SK-N-SH treated with all-trans-retinoic acid at 6 μM for 48 hours (cell line): ENCODE results near the gene OTUB1.

Source experiments
- ATAC-seq: fragments of 200-7000 bp; cut with Tn5 transposase; 3 replicates; pipeline ENCODE4 v1.9.1; 2020; ENCODE audit warnings: mild to moderate bottlenecking, moderate library complexity
- ARNTL ChIP-seq: fragments of 450-650 bp; formaldehyde crosslinking; IDR thresholded peaks from 2 replicates; pipeline ENCODE4 v1.5.0; 2020; ENCODE audit warnings: low read depth, mild to moderate bottlenecking, moderate library complexity, borderline replicate concordance
- BACH2 ChIP-seq: fragments of 250-450 bp; sonication (Bioruptor Pico); IDR thresholded peaks from 2 replicates; pipeline ENCODE4 v1.9.0; 2021; ENCODE audit warnings: mild to moderate bottlenecking, borderline replicate concordance
- CSDC2 ChIP-seq: fragments of 250-450 bp; sonication (Bioruptor Pico); IDR thresholded peaks from 2 replicates; pipeline ENCODE4 v1.5.0; 2020; ENCODE audit warnings: mild to moderate bottlenecking, moderate library complexity
- GLIS3 ChIP-seq: fragments of 250-450 bp; sonication (Bioruptor Pico); IDR thresholded peaks from 2 replicates; pipeline ENCODE4 v1.5.0; 2020; ENCODE audit warnings: mild to moderate bottlenecking, moderate library complexity
- OSR1 ChIP-seq: fragments of 250-450 bp; sonication (Bioruptor Pico); IDR thresholded peaks from 2 replicates; pipeline ENCODE4 v1.8.0; 2022; ENCODE audit warnings: moderate library complexity, mild to moderate bottlenecking, inconsistent platforms
- PATZ1 ChIP-seq: fragments of 250-450 bp; sonication (Bioruptor Pico); IDR thresholded peaks from 2 replicates; pipeline ENCODE4 v1.8.0; 2020; ENCODE audit warnings: mild to moderate bottlenecking, moderate library complexity, borderline replicate concordance
- PPARA ChIP-seq: fragments of 250-450 bp; sonication (Bioruptor Pico); IDR thresholded peaks from 2 replicates; pipeline ENCODE4 v1.5.0; 2020; ENCODE audit warnings: mild to moderate bottlenecking, borderline replicate concordance
- RARB ChIP-seq: fragments of 250-450 bp; sonication (Bioruptor Pico); IDR thresholded peaks from 2 replicates; pipeline ENCODE4 v1.8.0; 2021; ENCODE audit warnings: mild to moderate bottlenecking, moderate library complexity
- SNAI2 ChIP-seq: fragments of 250-450 bp; sonication (Bioruptor Pico); IDR thresholded peaks from 2 replicates; pipeline ENCODE4 v1.5.0; 2020; ENCODE audit warnings: mild to moderate bottlenecking, moderate library complexity
- TCF4 ChIP-seq: fragments of 250-450 bp; sonication (Bioruptor Pico); IDR thresholded peaks from 2 replicates; pipeline ENCODE4 v1.8.0; 2021; ENCODE audit warnings: mild to moderate bottlenecking, moderate library complexity, borderline replicate concordance
- ZC3H10 ChIP-seq: fragments of 250-450 bp; sonication (Bioruptor Pico); IDR thresholded peaks from 2 replicates; pipeline ENCODE4 v1.5.1; 2021; ENCODE audit warnings: mild to moderate bottlenecking, moderate library complexity
- ZFP3 ChIP-seq: fragments of 250-450 bp; sonication (Bioruptor Pico); IDR thresholded peaks from 2 replicates; pipeline ENCODE4 v1.5.0; 2020; ENCODE audit warnings: mild to moderate bottlenecking, moderate library complexity
- ZFP30 ChIP-seq: fragments of 450-650 bp; formaldehyde crosslinking; IDR thresholded peaks from 2 replicates; pipeline ENCODE4 v1.5.0; 2022; ENCODE audit warnings: mild to moderate bottlenecking, moderate library complexity
- ZNF565 ChIP-seq: fragments of 450-650 bp; formaldehyde crosslinking; conservative IDR thresholded peaks from 2 replicates; pipeline ENCODE4 v1.5.0; 2020; ENCODE audit warnings: low read depth, mild to moderate bottlenecking, moderate library complexity
- ZNF70 ChIP-seq: fragments of 450-650 bp; formaldehyde crosslinking; IDR thresholded peaks from 2 replicates; pipeline ENCODE4 v1.5.0; 2020; ENCODE audit warnings: mild to moderate bottlenecking, moderate library complexity
- ZNF8 ChIP-seq: fragments of 450-650 bp; formaldehyde crosslinking; IDR thresholded peaks from 2 replicates; pipeline ENCODE4 v1.5.0; 2020; ENCODE audit warnings: mild to moderate bottlenecking, moderate library complexity
- TF ChIP-seq, protein P1 (sequence below): fragments of 250-450 bp; sonication (Bioruptor Pico); IDR thresholded peaks from 2 replicates; pipeline ENCODE4 v1.5.1; 2020; ENCODE audit warnings: low read depth, mild to moderate bottlenecking, moderate library complexity
- TF ChIP-seq, protein P2 (sequence below): fragments of 250-450 bp; sonication (Bioruptor Pico); IDR thresholded peaks from 2 replicates; pipeline ENCODE4 v1.5.0; 2020; ENCODE audit warnings: mild to moderate bottlenecking, moderate library complexity

Gene OTUB1

DNA sequence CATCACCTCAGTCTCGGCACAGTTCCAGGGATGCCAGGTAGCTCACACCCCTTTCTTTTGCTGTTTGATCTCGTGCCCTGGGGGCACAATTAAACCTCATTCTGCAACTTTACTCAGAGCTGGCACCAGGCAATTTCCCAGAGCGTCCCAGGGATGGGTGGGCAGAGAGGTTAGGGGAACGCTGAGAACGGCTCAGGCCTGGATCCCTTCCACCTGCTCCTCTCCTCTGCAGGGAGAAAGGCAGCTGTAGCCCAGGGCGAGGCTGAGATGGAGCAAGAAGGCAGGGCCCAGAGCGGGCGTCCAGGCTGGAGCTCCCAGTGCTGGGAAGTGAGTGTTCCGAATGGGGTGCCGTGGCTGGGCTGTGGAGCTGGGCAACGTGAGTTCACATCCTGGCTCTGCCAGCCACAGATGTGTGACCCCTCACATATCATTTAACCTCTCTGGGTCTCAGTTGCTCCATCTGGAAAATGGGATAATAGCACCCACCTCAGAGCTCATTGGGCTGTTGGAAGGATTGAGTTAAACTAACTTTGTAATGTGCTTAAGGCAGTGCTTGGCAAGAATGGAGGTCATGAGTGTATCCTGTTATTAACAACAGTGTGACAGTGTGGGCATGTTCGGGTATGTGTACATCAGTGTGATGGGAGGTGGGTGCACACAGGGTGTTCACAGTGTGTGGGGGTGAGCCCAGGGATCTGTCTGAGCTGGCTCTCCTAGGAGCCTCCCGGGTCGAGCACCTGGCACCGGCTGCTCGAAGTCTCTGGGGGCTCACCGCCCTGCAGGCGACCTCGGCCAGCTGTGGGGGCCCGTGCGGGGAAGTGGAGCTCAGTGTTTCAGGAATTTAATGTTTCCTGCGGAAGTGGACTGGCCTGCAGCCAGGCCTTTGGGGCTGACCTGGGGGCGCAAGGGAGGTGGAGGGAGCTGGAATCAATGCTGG, 15.5 kb downstream of the OTUB1 start:
- TF ChIP-seq ZNF70 (CRISPR knock-in tag), result 0 out of 2 replicates have a peak, but pooled peaks have one; percentile 13
- no peak for TF ChIP-seq ZC3H10 (CRISPR knock-in tag)
- no peak for ATAC-seq

DNA sequence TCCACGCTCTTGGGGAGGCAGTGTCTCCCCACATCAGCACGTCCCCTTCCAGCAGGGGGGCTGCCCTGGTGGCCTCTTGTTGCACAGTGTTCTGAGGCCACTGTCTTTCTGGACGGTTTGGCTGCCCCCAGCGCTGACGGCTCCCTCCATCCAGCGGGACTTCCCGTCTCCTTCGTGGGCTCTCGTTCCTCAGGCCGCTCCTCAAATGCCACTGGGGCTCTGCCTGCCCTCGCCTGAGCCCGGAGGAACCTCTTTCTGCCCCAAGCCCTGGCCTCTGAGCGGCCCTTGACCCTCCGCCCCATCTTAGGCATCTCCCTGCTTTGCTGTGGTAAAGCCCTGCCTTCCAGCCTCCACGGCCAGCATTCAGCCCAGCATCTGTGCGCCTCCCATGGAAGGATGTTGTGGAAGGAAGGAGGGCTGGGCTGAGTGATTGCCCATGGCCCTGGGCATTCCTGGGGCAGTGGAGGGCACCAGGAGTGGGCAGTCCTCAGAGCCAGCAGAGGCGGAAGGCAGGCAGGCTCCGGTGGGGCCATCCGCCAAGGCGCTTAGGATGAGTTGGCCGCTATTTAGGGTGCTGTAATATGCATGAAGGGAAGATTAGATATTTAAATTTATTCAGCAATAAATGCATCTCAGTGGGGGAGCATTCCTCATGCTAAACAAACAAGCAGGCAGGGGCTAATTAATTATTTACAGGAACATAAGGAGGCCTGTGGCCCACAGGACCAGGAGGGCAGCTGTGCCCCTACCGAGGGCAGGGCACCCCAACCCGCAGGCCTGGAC, 17.8 kb downstream of the OTUB1 start:
- no peak for ATAC-seq
- TF ChIP-seq ARNTL (CRISPR knock-in tag) (no peak), OSR1 (no peak), BACH2 (CRISPR knock-in tag) (no peak), PATZ1 (CRISPR knock-in tag) (no peak)

GRCh38 chr11:64004590-64004984, 18.3 kb downstream of the OTUB1 start:
- no peak for TF ChIP-seq OSR1
- no peak for TF ChIP-seq ZFP3 (CRISPR knock-in tag)
- TF ChIP-seq PATZ1 (CRISPR knock-in tag), result no peak
- TF ChIP-seq, all 23 proteins: peak for 0
- no peak for ATAC-seq

- TF ChIP-seq ZNF8, result no peak
- TF ChIP-seq, protein P1, sequence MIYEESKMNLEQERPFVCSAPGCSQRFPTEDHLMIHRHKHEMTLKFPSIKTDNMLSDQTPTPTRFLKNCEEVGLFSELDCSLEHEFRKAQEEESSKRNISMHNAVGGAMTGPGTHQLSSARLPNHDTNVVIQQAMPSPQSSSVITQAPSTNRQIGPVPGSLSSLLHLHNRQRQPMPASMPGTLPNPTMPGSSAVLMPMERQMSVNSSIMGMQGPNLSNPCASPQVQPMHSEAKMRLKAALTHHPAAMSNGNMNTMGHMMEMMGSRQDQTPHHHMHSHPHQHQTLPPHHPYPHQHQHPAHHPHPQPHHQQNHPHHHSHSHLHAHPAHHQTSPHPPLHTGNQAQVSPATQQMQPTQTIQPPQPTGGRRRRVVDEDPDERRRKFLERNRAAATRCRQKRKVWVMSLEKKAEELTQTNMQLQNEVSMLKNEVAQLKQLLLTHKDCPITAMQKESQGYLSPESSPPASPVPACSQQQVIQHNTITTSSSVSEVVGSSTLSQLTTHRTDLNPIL (CRISPR knock-in tag), result no peak
- TF ChIP-seq OSR1, result no peak
- no peak for TF ChIP-seq ZC3H10 (CRISPR knock-in tag)
- no peak for TF ChIP-seq ZFP3 (CRISPR knock-in tag)
- no peak for ATAC-seq
Measured at GRCh38 chr11:64005691-64006090, 19.5 kb downstream of the OTUB1 start.

GRCh38 chr11:64006398-64006797, 20.2 kb downstream of the OTUB1 start:
- no peak for ATAC-seq
- TF ChIP-seq ZNF70 (CRISPR knock-in tag) (no peak), SNAI2 (no peak), ZFP30 (no peak), OSR1 (no peak), RARB (CRISPR knock-in tag) (no peak), PPARA (no peak), CSDC2 (CRISPR knock-in tag) (no peak)

DNA sequence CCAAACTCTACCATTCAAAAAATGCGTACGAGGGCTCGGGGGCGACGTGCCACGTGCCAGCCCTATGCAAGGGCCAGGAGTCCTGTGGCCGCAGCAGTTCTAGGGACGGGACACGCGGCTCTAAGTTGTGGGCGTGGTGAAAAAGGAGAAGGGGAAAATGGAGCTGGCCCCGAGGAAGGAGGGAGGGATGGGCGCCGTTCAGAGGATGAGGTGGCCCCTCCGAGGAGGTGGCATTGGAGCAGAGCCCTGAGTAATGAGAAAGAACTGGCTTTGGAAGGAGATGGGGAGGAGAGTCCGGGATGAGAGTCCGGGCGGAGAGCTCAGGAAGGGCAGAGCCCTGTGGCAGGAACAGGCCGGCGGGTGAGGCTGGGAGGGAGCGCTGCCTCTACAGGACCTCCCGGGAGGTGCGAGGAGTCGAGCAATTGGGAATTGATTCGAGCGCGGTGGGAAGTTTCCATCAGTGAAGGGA, 21.0 kb downstream of the OTUB1 start:
- ATAC-seq, result peak; percentile 55
- TF ChIP-seq ZNF70 (CRISPR knock-in tag), result no peak
- no peak for TF ChIP-seq ZFP30
- no peak for TF ChIP-seq ZNF565 (CRISPR knock-in tag)
- no peak for TF ChIP-seq ZNF8
- TF ChIP-seq TCF4, result no peak
- TF ChIP-seq, protein P2, sequence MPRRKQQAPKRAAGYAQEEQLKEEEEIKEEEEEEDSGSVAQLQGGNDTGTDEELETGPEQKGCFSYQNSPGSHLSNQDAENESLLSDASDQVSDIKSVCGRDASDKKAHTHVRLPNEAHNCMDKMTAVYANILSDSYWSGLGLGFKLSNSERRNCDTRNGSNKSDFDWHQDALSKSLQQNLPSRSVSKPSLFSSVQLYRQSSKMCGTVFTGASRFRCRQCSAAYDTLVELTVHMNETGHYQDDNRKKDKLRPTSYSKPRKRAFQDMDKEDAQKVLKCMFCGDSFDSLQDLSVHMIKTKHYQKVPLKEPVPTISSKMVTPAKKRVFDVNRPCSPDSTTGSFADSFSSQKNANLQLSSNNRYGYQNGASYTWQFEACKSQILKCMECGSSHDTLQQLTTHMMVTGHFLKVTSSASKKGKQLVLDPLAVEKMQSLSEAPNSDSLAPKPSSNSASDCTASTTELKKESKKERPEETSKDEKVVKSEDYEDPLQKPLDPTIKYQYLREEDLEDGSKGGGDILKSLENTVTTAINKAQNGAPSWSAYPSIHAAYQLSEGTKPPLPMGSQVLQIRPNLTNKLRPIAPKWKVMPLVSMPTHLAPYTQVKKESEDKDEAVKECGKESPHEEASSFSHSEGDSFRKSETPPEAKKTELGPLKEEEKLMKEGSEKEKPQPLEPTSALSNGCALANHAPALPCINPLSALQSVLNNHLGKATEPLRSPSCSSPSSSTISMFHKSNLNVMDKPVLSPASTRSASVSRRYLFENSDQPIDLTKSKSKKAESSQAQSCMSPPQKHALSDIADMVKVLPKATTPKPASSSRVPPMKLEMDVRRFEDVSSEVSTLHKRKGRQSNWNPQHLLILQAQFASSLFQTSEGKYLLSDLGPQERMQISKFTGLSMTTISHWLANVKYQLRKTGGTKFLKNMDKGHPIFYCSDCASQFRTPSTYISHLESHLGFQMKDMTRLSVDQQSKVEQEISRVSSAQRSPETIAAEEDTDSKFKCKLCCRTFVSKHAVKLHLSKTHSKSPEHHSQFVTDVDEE, result no peak
- TF ChIP-seq GLIS3 (CRISPR knock-in tag), result no peak
- no peak for TF ChIP-seq RARB (CRISPR knock-in tag)
- TF ChIP-seq OSR1, result no peak
- TF ChIP-seq BACH2 (CRISPR knock-in tag), result no peak
- TF ChIP-seq PATZ1 (CRISPR knock-in tag), result no peak
- no peak for TF ChIP-seq ZC3H10 (CRISPR knock-in tag)
- TF ChIP-seq ZFP3 (CRISPR knock-in tag), result no peak
- TF ChIP-seq PPARA, result no peak
